DOHH2 (cell line): ENCODE data around the gene PTGER3.

ENCODE experiments used
- H3F3A ChIP-seq: fragments of 200-600 bp; sonication (generic), shearing (Covaris generic); 2 replicates; pipeline ENCODE4 v1.6.0; 2016; ENCODE audit warnings: antibody characterized with exemption, mild to moderate bottlenecking; ENCODE audit not compliant: control insufficient read depth, insufficient read depth
- H3K27ac ChIP-seq: fragments of 200-600 bp; sonication (generic); 2 replicates; pipeline ENCODE4 v1.5.1; 2014; ENCODE audit warnings: low read depth, mild to moderate bottlenecking, low read length, moderate library complexity
- H3K27me3 ChIP-seq: fragments of 200-600 bp; sonication (generic); 2 replicates; pipeline ENCODE4 v1.6.1; 2014; ENCODE audit warnings: mild to moderate bottlenecking, low read length, mixed read lengths; ENCODE audit not compliant: control insufficient read depth
- H3K36me3 ChIP-seq: fragments of 200-600 bp; sonication (generic); 2 replicates; pipeline ENCODE4 v1.6.1; 2014; ENCODE audit warnings: mild to moderate bottlenecking, low read length, moderate library complexity, mixed read lengths; ENCODE audit not compliant: control insufficient read depth
- H3K4me1 ChIP-seq: fragments of 200-600 bp; sonication (generic); 2 replicates; pipeline ENCODE4 v1.6.1; 2014; ENCODE audit warnings: mild to moderate bottlenecking, low read length, mixed read lengths; ENCODE audit not compliant: control insufficient read depth
- H3K4me2 ChIP-seq: fragments of 200-600 bp; sonication (generic); 2 replicates; pipeline ENCODE4 v1.6.0; 2014; ENCODE audit warnings: mild to moderate bottlenecking, low read length, moderate library complexity
- H3K4me3 ChIP-seq: fragments of 200-600 bp; sonication (generic); 2 replicates; pipeline ENCODE4 v1.5.1; 2014; ENCODE audit warnings: mild to moderate bottlenecking, low read length, mixed read lengths
- H3K79me2 ChIP-seq: fragments of 200-600 bp; sonication (generic); 2 replicates; pipeline ENCODE4 v1.6.1; 2014; ENCODE audit warnings: mild to moderate bottlenecking, low read length, mixed read lengths; ENCODE audit not compliant: control insufficient read depth
- H3K9me2 ChIP-seq: fragments of 200-600 bp; sonication (generic); replicated peaks from 2 replicates; pipeline ENCODE4 v1.6.1; 2014; ENCODE audit warnings: mild to moderate bottlenecking, low read length, mixed read lengths; ENCODE audit not compliant: control insufficient read depth
- H3K9me3 ChIP-seq: fragments of 200-600 bp; sonication (generic); 2 replicates; pipeline ENCODE4 v1.6.1; 2014; ENCODE audit warnings: antibody characterized with exemption, low read length, mixed read lengths; ENCODE audit not compliant: control insufficient read depth, insufficient read depth
- H4K20me1 ChIP-seq: fragments of 200-600 bp; sonication (generic); 2 replicates; pipeline ENCODE4 v1.6.0; 2014; ENCODE audit warnings: low read depth, mild to moderate bottlenecking, antibody characterized with exemption, low read length, moderate library complexity; ENCODE audit not compliant: control insufficient read depth, insufficient read depth
- EZH2phosphoT487 ChIP-seq: fragments of 200-600 bp; sonication (generic); IDR thresholded peaks from 2 replicates; pipeline ENCODE4 v1.6.1; 2017; ENCODE audit warnings: borderline replicate concordance, mild to moderate bottlenecking, antibody characterized with exemption, low read length, moderate library complexity, mixed read lengths
- TF ChIP-seq, protein P1 (sequence below): fragments of 200-600 bp; sonication (generic); IDR thresholded peaks from one replicate; pipeline ENCODE4 v1.5.1; 2014; ENCODE audit warnings: antibody characterized with exemption, mild to moderate bottlenecking, low read depth, low read length; ENCODE audit not compliant: poor library complexity, severe bottlenecking

The PTGER3 gene

GRCh38 chr1:70980361-70980760 is 67.3 kb downstream of the PTGER3 start:
- no peak overlapping the region for H3K27ac ChIP-seq
- TF ChIP-seq, protein P1, sequence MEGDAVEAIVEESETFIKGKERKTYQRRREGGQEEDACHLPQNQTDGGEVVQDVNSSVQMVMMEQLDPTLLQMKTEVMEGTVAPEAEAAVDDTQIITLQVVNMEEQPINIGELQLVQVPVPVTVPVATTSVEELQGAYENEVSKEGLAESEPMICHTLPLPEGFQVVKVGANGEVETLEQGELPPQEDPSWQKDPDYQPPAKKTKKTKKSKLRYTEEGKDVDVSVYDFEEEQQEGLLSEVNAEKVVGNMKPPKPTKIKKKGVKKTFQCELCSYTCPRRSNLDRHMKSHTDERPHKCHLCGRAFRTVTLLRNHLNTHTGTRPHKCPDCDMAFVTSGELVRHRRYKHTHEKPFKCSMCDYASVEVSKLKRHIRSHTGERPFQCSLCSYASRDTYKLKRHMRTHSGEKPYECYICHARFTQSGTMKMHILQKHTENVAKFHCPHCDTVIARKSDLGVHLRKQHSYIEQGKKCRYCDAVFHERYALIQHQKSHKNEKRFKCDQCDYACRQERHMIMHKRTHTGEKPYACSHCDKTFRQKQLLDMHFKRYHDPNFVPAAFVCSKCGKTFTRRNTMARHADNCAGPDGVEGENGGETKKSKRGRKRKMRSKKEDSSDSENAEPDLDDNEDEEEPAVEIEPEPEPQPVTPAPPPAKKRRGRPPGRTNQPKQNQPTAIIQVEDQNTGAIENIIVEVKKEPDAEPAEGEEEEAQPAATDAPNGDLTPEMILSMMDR: no peak
- H3K4me2 ChIP-seq: no peak overlapping the region
- no peaks in the 10 kb centered on the region for H3F3A ChIP-seq
- no peaks in the 10 kb centered on the region for H3K27me3 ChIP-seq
- no peaks in the 10 kb centered on the region for H3K36me3 ChIP-seq
- H3K4me3 ChIP-seq: no peak overlapping the region
- no peaks in the 10 kb centered on the region for H3K9me2 ChIP-seq
- H3K9me3 ChIP-seq: no peaks in the 10 kb centered on the region
- no peaks in the 10 kb centered on the region for H3K4me1 ChIP-seq
- H3K79me2 ChIP-seq: no peaks in the 10 kb centered on the region
- no peaks in the 10 kb centered on the region for H4K20me1 ChIP-seq

DNA sequence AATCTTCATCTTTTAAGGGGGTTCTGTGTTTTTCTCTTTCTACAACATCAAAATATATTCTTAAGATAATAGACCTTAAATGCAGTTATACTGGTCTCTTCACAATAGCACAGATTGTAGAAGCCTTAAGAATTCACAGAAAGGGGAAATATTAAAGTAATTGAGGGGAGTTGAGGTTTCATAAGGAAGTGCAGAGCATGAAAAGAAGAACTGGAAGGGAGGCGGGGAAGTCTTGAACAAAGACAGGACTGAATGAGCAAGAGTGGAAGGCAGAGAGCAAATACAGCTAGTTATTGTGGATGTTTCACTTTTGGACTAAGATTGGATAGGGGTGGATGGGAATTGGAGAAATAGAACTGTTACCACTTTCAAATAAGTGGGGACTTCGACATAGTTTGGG is 67.7 kb downstream of the PTGER3 start:
- Histone ChIP-seq H3K27me3 (no peaks in the 10 kb centered on the region), H3K4me3 (no peak overlapping the region), H3K4me2 (no peak overlapping the region), H3K9me3 (no peaks in the 10 kb centered on the region), H3K27ac (no peak overlapping the region), H3K36me3 (no peaks in the 10 kb centered on the region), H3K4me1 (no peaks in the 10 kb centered on the region), H4K20me1 (no peaks in the 10 kb centered on the region), H3K79me2 (no peaks in the 10 kb centered on the region), H3F3A (no peaks in the 10 kb centered on the region), H3K9me2 (no peaks in the 10 kb centered on the region)
- TF ChIP-seq, protein P1: no peak
- TF ChIP-seq EZH2phosphoT487: no peak

DNA sequence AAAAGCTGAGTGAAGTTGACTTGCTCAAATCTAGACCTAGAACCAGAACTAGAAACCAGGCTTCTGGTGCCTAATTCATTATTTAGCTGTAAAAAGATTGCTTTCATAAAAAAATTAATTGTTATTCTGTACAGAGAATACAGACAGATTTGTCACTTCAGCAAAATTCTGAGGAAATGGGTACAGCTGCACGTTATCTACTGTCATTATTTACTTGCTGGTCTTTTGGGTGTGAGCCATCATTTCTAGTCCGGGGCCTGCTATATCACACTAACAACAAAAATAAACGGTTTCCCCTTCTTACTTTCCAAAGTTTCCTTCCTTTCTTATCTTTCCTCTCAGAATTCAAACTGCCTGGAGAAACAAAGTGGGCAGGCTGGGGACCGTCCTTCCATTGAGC is 68.3 kb downstream of the PTGER3 start:
- Histone ChIP-seq H3F3A (no peaks in the 10 kb centered on the region), H3K79me2 (no peaks in the 10 kb centered on the region), H3K27me3 (no peaks in the 10 kb centered on the region), H3K36me3 (no peaks in the 10 kb centered on the region), H4K20me1 (no peaks in the 10 kb centered on the region), H3K9me3 (no peaks in the 10 kb centered on the region), H3K9me2 (no peaks in the 10 kb centered on the region), H3K27ac (no peak overlapping the region), H3K4me3 (no peak overlapping the region), H3K4me2 (no peak overlapping the region), H3K4me1 (no peaks in the 10 kb centered on the region)
- TF ChIP-seq, protein P1: no peak
- TF ChIP-seq EZH2phosphoT487: no peak

- H3K36me3 ChIP-seq: no peaks in the 10 kb centered on the region
These were observed 69.0 kb downstream of the PTGER3 start for GRCh38 chr1:70978623-70979022.

More at GRCh38 chr1:70978623-70979022, 69.0 kb downstream of the PTGER3 start:
- H3F3A ChIP-seq: no peaks in the 10 kb centered on the region
- no peak overlapping the region for H3K27ac ChIP-seq
- no peaks in the 10 kb centered on the region for H3K9me3 ChIP-seq
- no peaks in the 10 kb centered on the region for H3K27me3 ChIP-seq
- H3K4me2 ChIP-seq: no peak overlapping the region
- no peak overlapping the region for H3K4me3 ChIP-seq
- TF ChIP-seq EZH2phosphoT487: no peak
- TF ChIP-seq, protein P1: no peak
- no peaks in the 10 kb centered on the region for H3K79me2 ChIP-seq
- H3K9me2 ChIP-seq: no peaks in the 10 kb centered on the region
- H3K4me1 ChIP-seq: no peaks in the 10 kb centered on the region
- H4K20me1 ChIP-seq: no peaks in the 10 kb centered on the region
